ENCODE measurements around the gene MGAT2. TPM values are rescaled to one million over a fixed set of nuclear protein-coding genes. Genes with fewer than 3 reads are reported as not detected.

The MGAT2 gene
- total RNA-seq, 1 donor from 2014 or later = 11.3 TPM

- peak overlapping the region; percentile 97 for H3K27ac ChIP-seq
- intact Hi-C loops (cut with DNase I) = loop anchor here (5.0 kb wide), 1 partner anchor 133 kb away; the partner anchor contains the start of gene KLHDC2
- H3K27me3 ChIP-seq = no peaks in the 10 kb centered on the region
- peaks cover 51% of the 10 kb centered on the region for H3K4me1 ChIP-seq
- no peaks in the 10 kb centered on the region for H3K9me3 ChIP-seq
- TF ChIP-seq POLR2AphosphoS5 (IDR thresholded peaks at IDR 0.05; ENCODE audit: insufficient read depth in 1 of 2, low read depth in 1 of 2) = peak; percentile 64 to 82
- peak in 1 of 2 donors; percentile 49 for TF ChIP-seq POLR2A (IDR thresholded peaks at IDR 0.05)
- peak; percentile 66 to 91 (median 73) for TF ChIP-seq CTCF (IDR thresholded peaks at IDR 0.05)
- no peaks in the 10 kb centered on the region for H3K36me3 ChIP-seq
- peak in 1 of 2 donors; percentile 97 for DNase-seq (ENCODE audit: extremely low spot score in 2 of 2)
- peak overlapping the region; percentile 69 to 97 for H3K4me3 ChIP-seq
Measured at GRCh38 chr14:49633640-49634546, 13.3 kb downstream of the MGAT2 start.

GRCh38 chr14:49634547-49635334, 14.1 kb downstream of the MGAT2 start, which contains the start of gene DNAAF2:
TSS of gene DNAAF2 (minus strand) at chr14:49635244. CDS start at chr14:49635149, 95 bp downstream.
- intact Hi-C loops (cut with DNase I) = loop anchor here (5.0 kb wide), 1 partner anchor 133 kb away; the partner anchor contains the start of gene KLHDC2
- H3K9me3 ChIP-seq = no peaks in the 10 kb centered on the region
- no peak for DNase-seq (ENCODE audit: extremely low spot score in 2 of 2)
- H3K4me3 ChIP-seq = peak within 1 kb of the TSS; percentile 69 to 97
- H3K4me1 ChIP-seq = peaks cover 51% of the 10 kb centered on the region
- no peaks in the 10 kb centered on the region for H3K36me3 ChIP-seq
- peak within 1 kb of the TSS; percentile 97 for H3K27ac ChIP-seq
- no peaks in the 10 kb centered on the region for H3K27me3 ChIP-seq
- TF ChIP-seq CTCF (IDR thresholded peaks at IDR 0.05) = no peak
- peak in 1 of 2 donors; percentile 35 for TF ChIP-seq POLR2AphosphoS5 (IDR thresholded peaks at IDR 0.05; ENCODE audit: insufficient read depth in 1 of 2, low read depth in 1 of 2)
- no peak for TF ChIP-seq POLR2A (IDR thresholded peaks at IDR 0.05)

- H3K27ac ChIP-seq = no peak overlapping the region
Measured at GRCh38 chr14:49636866-49637265, 16.3 kb downstream of the MGAT2 start.

GRCh38 chr14:49637534-49638078, 17.0 kb downstream of the MGAT2 start:
- Histone ChIP-seq H3K4me1 (peaks cover 57% of the 10 kb centered on the region), H3K27me3 (no peaks in the 10 kb centered on the region), H3K4me3 (no peak overlapping the region), H3K36me3 (no peaks in the 10 kb centered on the region), H3K27ac (no peak overlapping the region), H3K9me3 (no peaks in the 10 kb centered on the region)
- TF ChIP-seq POLR2AphosphoS5 (IDR thresholded peaks at IDR 0.05; ENCODE audit: insufficient read depth in 1 of 2, low read depth in 1 of 2) = no peak
- no peak for TF ChIP-seq CTCF (IDR thresholded peaks at IDR 0.05)
- TF ChIP-seq POLR2A (IDR thresholded peaks at IDR 0.05) = no peak
- intact Hi-C loops (cut with DNase I) = no loop called here
- DNase-seq (ENCODE audit: extremely low spot score in 2 of 2) = no peak

More at GRCh38 chr14:49636866-49637265, 16.3 kb downstream of the MGAT2 start:
- intact Hi-C loops (cut with DNase I) = no loop called here
- Histone ChIP-seq H3K36me3 (no peaks in the 10 kb centered on the region), H3K4me3 (no peak overlapping the region), H3K4me1 (peaks cover 57% of the 10 kb centered on the region), H3K9me3 (no peaks in the 10 kb centered on the region), H3K27me3 (no peaks in the 10 kb centered on the region)
- TF ChIP-seq CTCF (IDR thresholded peaks at IDR 0.05) (no peak), POLR2A (IDR thresholded peaks at IDR 0.05) (no peak), POLR2AphosphoS5 (IDR thresholded peaks at IDR 0.05; ENCODE audit: insufficient read depth in 1 of 2, low read depth in 1 of 2) (no peak)
- DNase-seq (ENCODE audit: extremely low spot score in 2 of 2) = no peak
